Hematopoietic multipotent progenitor cell treated with erythropoietin and hydrocortisone succinate and interleukin-3 and kit ligand, for 15 days (in vitro differentiated cells): ENCODE measurements around the gene TEPSIN.
A peak's percentile ranks its signal among the peaks of the same experiment; 100 is the strongest.

Experiments
- DNase-seq: peaks from one replicate; pipeline ENCODE4 v3.0.0-alpha.2; 2015; ENCODE audit warnings: low spot score

The TEPSIN gene

GRCh38 chr17:81221371-81221841 is 17.4 kb downstream of the TEPSIN start:
- DNase-seq: no peak

- DNase-seq: no peak
Measured at GRCh38 chr17:81219476-81220180, 19.2 kb downstream of the TEPSIN start.

GRCh38 chr17:81218991-81219390 is 19.9 kb downstream of the TEPSIN start:
- no peak for DNase-seq

GRCh38 chr17:81218459-81218858 is 20.4 kb downstream of the TEPSIN start:
- no peak for DNase-seq

GRCh38 chr17:81217491-81217890 is 21.4 kb downstream of the TEPSIN start:
- no peak for DNase-seq

- no peak for DNase-seq
Measured at GRCh38 chr17:81213978-81214377, 24.9 kb downstream of the TEPSIN start.

GRCh38 chr17:81212365-81212764 is 26.5 kb downstream of the TEPSIN start:
- no peak for DNase-seq

GRCh38 chr17:81210868-81211267 is 28.0 kb downstream of the TEPSIN start:
- DNase-seq: no peak

- no peak for DNase-seq
Measured at GRCh38 chr17:81210466-81210865, 28.4 kb downstream of the TEPSIN start.

- no peak for DNase-seq
Measured at GRCh38 chr17:81209141-81209540, 29.7 kb downstream of the TEPSIN start.

GRCh38 chr17:81208651-81209050 is 30.2 kb downstream of the TEPSIN start:
- no peak for DNase-seq

- no peak for DNase-seq
Measured at GRCh38 chr17:81207610-81208581, 31.0 kb downstream of the TEPSIN start.

- DNase-seq: no peak
Measured at GRCh38 chr17:81206657-81207056, 32.2 kb downstream of the TEPSIN start.

GRCh38 chr17:81206166-81206565 is 32.7 kb downstream of the TEPSIN start:
- DNase-seq: no peak

- no peak for DNase-seq
Measured at GRCh38 chr17:81204578-81204977, 34.3 kb downstream of the TEPSIN start.

GRCh38 chr17:81203136-81203535 is 35.7 kb downstream of the TEPSIN start:
- no peak for DNase-seq

- DNase-seq: no peak
Measured at GRCh38 chr17:81202318-81202717, 36.5 kb downstream of the TEPSIN start.

GRCh38 chr17:81200695-81201580 is 37.9 kb downstream of the TEPSIN start:
- DNase-seq: peak; percentile 58

GRCh38 chr17:81200201-81200600 is 38.7 kb downstream of the TEPSIN start:
- DNase-seq: no peak

- DNase-seq: no peak
Measured at GRCh38 chr17:81199482-81199830, 39.4 kb downstream of the TEPSIN start.

GRCh38 chr17:81198826-81199481 is 39.9 kb downstream of the TEPSIN start:
- no peak for DNase-seq
